Brain microvascular endothelial cell (primary cell): ENCODE measurements around the gene BCOR.
A peak's percentile ranks its signal among the peaks of the same experiment; 100 is the strongest.

Experiments
- DNase-seq: peaks from one replicate; pipeline ENCODE4 v3.0.0-alpha.2; 2020
- H3K27ac ChIP-seq: fragments of 250-450 bp; sonication (Bioruptor Pico); 2 replicates; pipeline ENCODE4 v1.5.1; 2020; ENCODE audit warnings: mild to moderate bottlenecking, moderate library complexity
- H3K27me3 ChIP-seq: fragments of 250-450 bp; sonication (Bioruptor Pico); replicated peaks from 2 replicates; pipeline ENCODE4 v1.5.1; 2020; ENCODE audit warnings: mild to moderate bottlenecking
- H3K36me3 ChIP-seq: fragments of 250-450 bp; sonication (Bioruptor Pico); replicated peaks from 2 replicates; pipeline ENCODE4 v1.5.1; 2020; ENCODE audit warnings: mild to moderate bottlenecking
- H3K4me3 ChIP-seq: 2 replicates; pipeline ENCODE4 v1.5.1; 2011; ENCODE audit warnings: low read depth, mild to moderate bottlenecking, control low read depth, low read length, moderate library complexity
- in situ Hi-C: cut with HindIII; loops from 2 replicates; pipeline ENCODE4 v1.10.0; 2017; ENCODE audit warnings: low sequenced_read_pairs, low pct_ligation_motif_present
- TF ChIP-seq, protein P1 (sequence below): IDR thresholded peaks from 2 replicates; pipeline ENCODE4 v1.5.1; 2011; ENCODE audit warnings: low read depth, mild to moderate bottlenecking, moderate library complexity, low read length, control low read depth, inconsistent platforms; ENCODE audit errors: missing control alignments

BCOR gene

GRCh38 chrX:40055495-40055894, 42.3 kb downstream of the BCOR start:
- TF ChIP-seq, protein P1, sequence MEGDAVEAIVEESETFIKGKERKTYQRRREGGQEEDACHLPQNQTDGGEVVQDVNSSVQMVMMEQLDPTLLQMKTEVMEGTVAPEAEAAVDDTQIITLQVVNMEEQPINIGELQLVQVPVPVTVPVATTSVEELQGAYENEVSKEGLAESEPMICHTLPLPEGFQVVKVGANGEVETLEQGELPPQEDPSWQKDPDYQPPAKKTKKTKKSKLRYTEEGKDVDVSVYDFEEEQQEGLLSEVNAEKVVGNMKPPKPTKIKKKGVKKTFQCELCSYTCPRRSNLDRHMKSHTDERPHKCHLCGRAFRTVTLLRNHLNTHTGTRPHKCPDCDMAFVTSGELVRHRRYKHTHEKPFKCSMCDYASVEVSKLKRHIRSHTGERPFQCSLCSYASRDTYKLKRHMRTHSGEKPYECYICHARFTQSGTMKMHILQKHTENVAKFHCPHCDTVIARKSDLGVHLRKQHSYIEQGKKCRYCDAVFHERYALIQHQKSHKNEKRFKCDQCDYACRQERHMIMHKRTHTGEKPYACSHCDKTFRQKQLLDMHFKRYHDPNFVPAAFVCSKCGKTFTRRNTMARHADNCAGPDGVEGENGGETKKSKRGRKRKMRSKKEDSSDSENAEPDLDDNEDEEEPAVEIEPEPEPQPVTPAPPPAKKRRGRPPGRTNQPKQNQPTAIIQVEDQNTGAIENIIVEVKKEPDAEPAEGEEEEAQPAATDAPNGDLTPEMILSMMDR = no peak
- no peaks in the 10 kb centered on the region for H3K27me3 ChIP-seq
- in situ Hi-C loops = no loop called here
- peak; percentile 3 for DNase-seq
- peaks cover 18% of the 10 kb centered on the region for H3K36me3 ChIP-seq
- no peak overlapping the region for H3K4me3 ChIP-seq
- no peak overlapping the region for H3K27ac ChIP-seq

- Histone ChIP-seq H3K27ac (no peak overlapping the region), H3K36me3 (peaks cover 20% of the 10 kb centered on the region)
- in situ Hi-C loops = no loop called here
These were observed 43.0 kb downstream of the BCOR start for GRCh38 chrX:40054793-40055192.

GRCh38 chrX:40050532-40050931, 47.2 kb downstream of the BCOR start:
- Histone ChIP-seq H3K27me3 (no peaks in the 10 kb centered on the region), H3K4me3 (no peak overlapping the region), H3K36me3 (peaks cover 25% of the 10 kb centered on the region), H3K27ac (no peak overlapping the region)
- DNase-seq = no peak
- TF ChIP-seq, protein P1 = no peak
- in situ Hi-C loops = no loop called here

More at GRCh38 chrX:40054793-40055192, 43.0 kb downstream of the BCOR start:
- TF ChIP-seq, protein P1 = no peak
- no peak for DNase-seq
- Histone ChIP-seq H3K27me3 (no peaks in the 10 kb centered on the region), H3K4me3 (no peak overlapping the region)

- Histone ChIP-seq H3K27me3 (no peaks in the 10 kb centered on the region), H3K4me3 (no peak overlapping the region), H3K27ac (no peak overlapping the region), H3K36me3 (peaks cover 25% of the 10 kb centered on the region)
- in situ Hi-C loops = no loop called here
- no peak for DNase-seq
- TF ChIP-seq, protein P1 = no peak
These were observed 48.6 kb downstream of the BCOR start for GRCh38 chrX:40049084-40049641.

- in situ Hi-C loops = no loop called here
- Histone ChIP-seq H3K36me3 (peaks cover 14% of the 10 kb centered on the region), H3K4me3 (no peak overlapping the region), H3K27me3 (no peaks in the 10 kb centered on the region), H3K27ac (no peak overlapping the region)
- DNase-seq = no peak
- TF ChIP-seq, protein P1 = no peak
These were observed 50.3 kb downstream of the BCOR start for GRCh38 chrX:40047485-40047884.

- H3K4me3 ChIP-seq = no peak overlapping the region
- H3K36me3 ChIP-seq = peaks cover under 1% of the 10 kb centered on the region
- TF ChIP-seq, protein P1 = no peak
- DNase-seq = no peak
- H3K27ac ChIP-seq = no peak overlapping the region
- in situ Hi-C loops = no loop called here
- H3K27me3 ChIP-seq = no peaks in the 10 kb centered on the region
These were observed 53.9 kb downstream of the BCOR start for GRCh38 chrX:40043895-40044294.
